ENCODE results near the gene ADAMTSL5. TPM values are rescaled to one million over a fixed set of nuclear protein-coding genes. Genes with fewer than 3 reads are reported as not detected.
A peak's percentile ranks its signal among the peaks of the same experiment; 100 is the strongest.

Gene ADAMTSL5
- total and polyA plus RNA-seq, 9 of the 15 experiments (the other 6 are each of a cell fraction or from before 2014, with no cell fraction given) = 1.0 to 11.6 (median 4.1) TPM

GRCh38 chr19:1513499-1514294 lies 878 bp upstream of the ADAMTSL5 start (continued):
- TF ChIP-seq REST (IDR thresholded peaks at IDR 0.05; ENCODE audit: borderline replicate concordance) = peak; percentile 66
- TF ChIP-seq REST (CRISPR knock-in tag; IDR thresholded peaks at IDR 0.05; ENCODE audit: low read depth) = no peak
- no peak for TF ChIP-seq DMBX1 (CRISPR knock-in tag; IDR thresholded peaks at IDR 0.05; ENCODE audit: borderline replicate concordance)
- TF ChIP-seq EGR1 (conservative IDR thresholded peaks at IDR 0.05) = peak; percentile 95
- peak; percentile 86 for TF ChIP-seq ZBTB7A (IDR thresholded peaks at IDR 0.05; ENCODE audit: borderline replicate concordance, control insufficient read depth, low read depth, low read length)
- TF ChIP-seq CTCFL (IDR thresholded peaks at IDR 0.05; ENCODE audit: borderline replicate concordance, insufficient read depth, low read depth, low read length, poor library complexity, severe bottlenecking) = peak; percentile 95
- TF ChIP-seq TRIM24 (IDR thresholded peaks at IDR 0.05) = 0 out of 4 replicates have a peak, but pooled peaks of 1 of the 2 experiments have one; percentile 28
- TF ChIP-seq E2F8 (IDR thresholded peaks at IDR 0.05; ENCODE audit: low read depth, partially characterized antibody) = peak; percentile 30
- TF ChIP-seq RAD21 (CRISPR knock-in tag; conservative IDR thresholded peaks at IDR 0.05 in 1 of 2, IDR thresholded peaks at IDR 0.05 in 1 of 2) = peak; percentile 45 to 67; a peak in 3 of 4 replicates
- 0 out of 2 replicates have a peak, but pooled peaks have one; percentile 12 for TF ChIP-seq MAX (CRISPR knock-in tag; IDR thresholded peaks at IDR 0.05)
- peak; percentile 32 for TF ChIP-seq CHD4 (IDR thresholded peaks at IDR 0.05; ENCODE audit: insufficient read depth, insufficient replicate concordance, low read depth, low read length, poor library complexity, severe bottlenecking)
- TF ChIP-seq ZFX (CRISPR knock-in tag; IDR thresholded peaks at IDR 0.05) = peak; percentile 32; the same call in 1 of the 2 replicates
